GM12873 (cell line): Measurements from ENCODE around the gene RACK1.

ENCODE experiments used
- TF ChIP-seq, protein P1 (sequence below): IDR thresholded peaks from 2 replicates; pipeline ENCODE4 v1.5.1; 2012; ENCODE audit warnings: low read depth, mild to moderate bottlenecking, moderate library complexity, low read length, control low read depth; ENCODE audit not compliant: insufficient read depth; ENCODE audit errors: missing control alignments

RACK1 gene

DNA sequence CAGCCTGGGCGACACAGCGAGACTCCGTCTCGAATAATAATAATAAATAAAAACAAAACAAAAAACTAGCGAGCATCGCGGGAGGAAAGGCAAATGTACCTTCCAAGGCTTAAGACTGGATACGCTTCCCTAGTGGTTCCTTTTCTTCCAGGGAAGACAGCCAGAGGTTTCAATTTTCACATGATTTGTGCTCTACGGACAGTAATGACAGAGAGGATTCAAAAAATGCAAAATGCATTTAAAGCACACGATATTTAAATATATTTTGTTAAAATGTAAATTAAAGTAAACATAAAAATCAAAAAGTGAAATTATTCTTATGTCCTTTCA lies 24.9 kb downstream of the RACK1 start:
- TF ChIP-seq, protein P1, sequence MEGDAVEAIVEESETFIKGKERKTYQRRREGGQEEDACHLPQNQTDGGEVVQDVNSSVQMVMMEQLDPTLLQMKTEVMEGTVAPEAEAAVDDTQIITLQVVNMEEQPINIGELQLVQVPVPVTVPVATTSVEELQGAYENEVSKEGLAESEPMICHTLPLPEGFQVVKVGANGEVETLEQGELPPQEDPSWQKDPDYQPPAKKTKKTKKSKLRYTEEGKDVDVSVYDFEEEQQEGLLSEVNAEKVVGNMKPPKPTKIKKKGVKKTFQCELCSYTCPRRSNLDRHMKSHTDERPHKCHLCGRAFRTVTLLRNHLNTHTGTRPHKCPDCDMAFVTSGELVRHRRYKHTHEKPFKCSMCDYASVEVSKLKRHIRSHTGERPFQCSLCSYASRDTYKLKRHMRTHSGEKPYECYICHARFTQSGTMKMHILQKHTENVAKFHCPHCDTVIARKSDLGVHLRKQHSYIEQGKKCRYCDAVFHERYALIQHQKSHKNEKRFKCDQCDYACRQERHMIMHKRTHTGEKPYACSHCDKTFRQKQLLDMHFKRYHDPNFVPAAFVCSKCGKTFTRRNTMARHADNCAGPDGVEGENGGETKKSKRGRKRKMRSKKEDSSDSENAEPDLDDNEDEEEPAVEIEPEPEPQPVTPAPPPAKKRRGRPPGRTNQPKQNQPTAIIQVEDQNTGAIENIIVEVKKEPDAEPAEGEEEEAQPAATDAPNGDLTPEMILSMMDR: no peak

DNA sequence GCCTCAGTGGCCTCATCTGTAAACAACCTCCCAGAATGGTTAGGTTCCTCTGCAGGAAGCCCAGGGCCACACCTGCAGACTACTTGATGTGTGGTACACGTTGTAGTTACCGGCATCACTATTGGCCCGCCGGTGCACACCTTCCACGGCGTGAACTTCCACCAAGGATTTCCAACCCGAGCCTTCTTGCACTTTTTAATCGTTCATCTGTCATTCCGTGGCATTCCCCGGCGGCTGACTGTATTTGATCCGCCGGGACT lies 26.0 kb downstream of the RACK1 start:
- TF ChIP-seq, protein P1: no peak

DNA sequence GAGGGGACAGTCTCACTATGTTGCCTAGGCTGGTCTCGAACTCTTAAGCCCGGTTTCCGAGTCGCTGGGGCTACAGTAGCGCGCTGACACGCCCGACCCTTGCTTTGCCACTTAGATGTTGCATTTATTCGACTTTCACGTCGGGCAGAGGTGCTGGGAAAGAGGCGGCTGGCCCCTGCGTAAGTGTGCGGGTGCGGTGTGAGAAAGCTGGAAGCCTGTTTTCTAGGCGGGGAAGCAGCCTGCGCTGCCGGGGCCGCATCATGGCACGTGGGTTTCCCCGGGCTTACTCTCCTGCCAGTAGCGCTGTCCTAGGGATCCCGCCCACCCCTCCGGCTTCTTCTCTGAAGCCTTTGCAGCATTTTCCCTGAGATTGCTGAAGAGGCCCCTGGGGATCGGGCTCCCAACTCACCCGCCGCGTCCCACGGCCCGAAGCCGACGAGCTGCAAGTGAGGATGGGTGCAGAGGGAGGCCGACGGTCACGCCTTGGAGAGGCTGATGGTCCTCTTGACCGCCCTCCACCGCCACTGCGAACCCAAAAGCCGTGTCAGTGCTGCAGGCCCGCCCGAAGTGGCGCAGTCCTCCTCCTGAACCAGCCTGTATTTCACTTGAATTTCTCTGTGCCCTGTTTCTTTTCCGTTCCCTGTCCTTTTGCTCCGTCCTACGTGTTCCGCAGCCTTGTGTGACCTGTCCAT lies 26.4 kb downstream of the RACK1 start:
- TF ChIP-seq, protein P1: peak; percentile 37

DNA sequence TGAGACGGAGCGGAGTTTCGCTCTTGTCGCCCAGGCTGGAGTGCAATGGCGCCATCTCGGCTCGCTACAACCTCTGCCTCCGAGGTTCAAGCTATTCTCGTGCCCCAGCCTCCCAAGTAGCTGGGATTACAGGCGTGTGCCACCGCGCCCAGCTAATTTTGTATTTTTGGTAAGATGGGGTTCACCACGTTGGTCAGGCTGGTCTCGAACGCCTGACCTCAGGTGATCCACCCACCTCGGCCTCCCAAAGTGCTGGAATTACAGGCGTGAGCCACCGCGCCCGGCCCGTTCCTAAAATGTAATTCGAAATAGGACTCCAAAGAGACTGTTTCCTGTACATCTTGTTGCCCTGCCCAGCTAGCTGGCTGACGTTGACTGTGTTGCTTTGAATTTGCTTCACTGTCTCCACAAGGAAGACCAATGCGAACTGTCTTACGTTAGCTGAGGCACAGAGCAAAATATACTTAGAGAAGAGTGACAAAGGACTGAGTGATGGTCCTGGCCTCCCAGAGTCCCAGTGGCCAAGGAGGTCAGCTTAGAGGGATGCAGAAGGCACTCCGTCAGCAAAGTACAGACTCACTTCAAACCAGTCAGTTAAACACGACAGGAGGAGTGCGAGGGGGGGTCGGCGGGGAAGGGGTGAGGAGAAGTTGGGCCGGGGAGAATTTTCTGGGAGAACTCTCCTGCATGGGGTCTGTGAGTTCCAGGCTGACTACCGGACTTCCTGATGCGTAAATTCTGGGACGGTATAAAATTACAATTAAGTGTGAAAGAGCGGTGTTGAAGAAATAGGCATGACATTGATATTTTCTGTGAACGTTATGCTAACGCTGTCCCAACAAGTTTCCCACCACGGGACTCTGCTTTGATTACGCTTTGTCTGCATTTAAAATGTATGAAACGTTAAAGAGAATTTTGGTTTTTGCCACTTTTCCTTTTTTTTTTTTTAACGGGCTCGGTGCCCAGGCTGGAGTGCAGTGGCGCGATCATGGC lies 27.4 kb downstream of the RACK1 start:
- TF ChIP-seq, protein P1: no peak

DNA sequence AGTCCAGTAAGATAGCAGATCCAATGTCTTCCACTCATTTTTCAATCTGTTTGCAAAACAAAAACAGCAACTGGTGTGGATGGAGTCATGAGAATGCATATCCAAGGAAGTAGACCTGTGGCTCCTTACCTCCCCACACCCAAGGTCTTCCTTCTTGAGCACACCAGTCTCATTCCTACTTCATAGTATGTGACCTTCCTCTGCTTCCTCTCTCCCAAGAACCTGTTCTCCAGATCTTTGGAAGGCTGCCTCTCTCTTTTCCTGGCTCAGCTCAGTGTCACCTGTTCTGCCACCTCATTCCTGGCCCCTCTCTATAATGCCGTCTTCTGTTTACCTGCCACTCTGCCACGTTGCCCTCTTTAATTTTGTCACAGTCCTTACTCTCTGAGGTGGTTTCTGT lies 30.8 kb downstream of the RACK1 start:
- TF ChIP-seq, protein P1: no peak

DNA sequence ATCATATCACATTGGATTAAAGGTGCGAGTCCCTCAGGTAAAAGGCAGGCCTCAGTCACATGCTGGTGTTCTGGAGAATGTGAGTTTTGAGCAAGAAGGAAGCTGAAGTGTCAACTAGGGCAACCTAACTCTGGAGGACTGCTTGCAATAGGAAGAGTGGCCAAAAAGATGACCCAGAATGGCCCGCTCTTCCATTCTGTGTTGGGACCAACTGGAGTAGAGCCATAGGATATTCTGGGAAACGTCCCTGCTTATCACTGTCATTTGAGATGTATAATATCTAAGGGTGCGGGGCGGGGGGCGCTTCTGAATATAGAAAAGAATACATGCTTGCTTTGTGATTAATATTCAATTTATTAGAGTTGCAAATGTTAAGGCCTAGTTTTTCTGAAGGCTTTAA lies 31.6 kb downstream of the RACK1 start:
- TF ChIP-seq, protein P1: no peak

DNA sequence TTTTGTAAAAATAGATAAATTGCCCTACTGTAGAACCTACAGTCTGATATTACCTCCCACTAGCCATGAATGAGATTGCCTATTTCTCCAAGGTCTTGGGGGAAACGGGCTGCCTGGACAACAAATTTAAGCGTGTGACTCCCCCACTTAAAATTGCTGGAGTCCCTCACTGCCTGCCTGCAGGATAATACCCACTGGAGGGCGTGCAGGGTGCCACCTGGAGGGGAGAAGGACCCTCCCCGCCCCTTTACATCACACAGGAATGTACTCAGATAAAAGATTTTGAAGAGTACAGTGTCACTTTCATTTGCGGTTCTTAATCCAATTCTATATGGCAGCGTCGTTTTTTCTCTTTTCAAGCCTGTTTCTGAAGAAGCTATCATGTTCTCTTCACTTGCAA lies 32.5 kb downstream of the RACK1 start:
- TF ChIP-seq, protein P1: no peak
